Measurements from ENCODE around the gene FHOD3. TPM values are rescaled to one million over a fixed set of nuclear protein-coding genes. Genes with fewer than 3 reads are reported as not detected.

The FHOD3 gene
- total and polyA plus RNA-seq, 2 of the 4 experiments (the other 2 are of a cell fraction): 14.6 to 16.0 TPM

- ChIA-PET POLR2A (ENCODE audit: unreplicated experiment) (no interaction called here), CTCF (no interaction called here)
- BruUV-seq (replicated peaks): no TSS peak
- Histone ChIP-seq H3K4ac (ENCODE audit: low read depth, low read length) (no peak overlapping the region), H4K8ac (ENCODE audit: low read depth in 2 of 2, low read length in 2 of 2) (no peak overlapping the region), H2BK20ac (ENCODE audit: low read depth, low read length) (no peak overlapping the region), H2BK5ac (ENCODE audit: low read depth, low read length, poor library complexity, severe bottlenecking) (no peak overlapping the region), H3K9ac (ENCODE audit: low read depth, low read length) (no peak overlapping the region), H2AFZ (replicated peaks; ENCODE audit: low read length, poor library complexity) (no peak overlapping the region), H3K27ac (ENCODE audit: insufficient read depth, low read length) (no peak overlapping the region), H3K14ac (replicated peaks; ENCODE audit: low read depth, low read length) (no peak overlapping the region), H2BK15ac (ENCODE audit: low read depth, low read length) (no peak overlapping the region), H3K4me1 (ENCODE audit: control insufficient read depth, insufficient read depth, low read length) (no peaks in the 10 kb centered on the region), H2BK120ac (ENCODE audit: low read depth, low read length) (no peak overlapping the region), H3K9me1 (ENCODE audit: insufficient read depth, low read length) (no peaks in the 10 kb centered on the region; the same call in 1 of the 2 replicates), H3K27me3 (ENCODE audit: control insufficient read depth, insufficient read depth, low read length) (no peaks in the 10 kb centered on the region), H3K9me3 (ENCODE audit: control insufficient read depth, insufficient read depth, low read length) (no peaks in the 10 kb centered on the region), H3K18ac (ENCODE audit: low read depth, low read length) (no peak overlapping the region), H4K5ac (ENCODE audit: low read depth, low read length) (no peak overlapping the region), H2AK5ac (ENCODE audit: low read depth, low read length) (no peak overlapping the region), H3K79me1 (ENCODE audit: low read depth in 1 of 2, low read length in 2 of 2) (no peaks in the 10 kb centered on the region; a peak in 1 of 4 replicates), H3K23ac (ENCODE audit: low read depth, low read length) (no peak overlapping the region), H4K91ac (ENCODE audit: insufficient read depth, low read depth, low read length) (no peak overlapping the region), H3K56ac (ENCODE audit: extremely low read depth, insufficient read depth, low read length) (no peak overlapping the region), H3K4me3 (ENCODE audit: insufficient read depth, low read depth, low read length) (no peak overlapping the region), H2AK9ac (replicated peaks; ENCODE audit: low read depth, low read length, poor library complexity) (no peak overlapping the region), H3K36me3 (ENCODE audit: control insufficient read depth, insufficient read depth, low read length) (no peaks in the 10 kb centered on the region), H3K4me2 (ENCODE audit: low read depth, low read length) (no peak overlapping the region), H4K20me1 (ENCODE audit: insufficient read depth, low read length) (no peaks in the 10 kb centered on the region)
- no peak for ATAC-seq (ENCODE audit: low read depth)
- no peak for DNase-seq
- in situ Hi-C loops (cut with MboI; ENCODE audit: low sequenced_read_pairs) (no loop called here), intact Hi-C loops (cut with micrococcal nuclease) (no loop called here), dilution Hi-C loops (cut with HindIII; ENCODE audit: low sequenced_read_pairs, unreplicated experiment) (no loop called here)
- 80% methylated on average over 1 of the region's 4 CpGs; no CpG with 5 or more reads in 1 of the 2 experiments for WGBS, 2 experiments (ENCODE audit: extremely low coverage in 2 of 2, insufficient read length in 1 of 2)
- no peak for TF ChIP-seq RCOR1 (IDR thresholded peaks at IDR 0.05; ENCODE audit: insufficient replicate concordance, low read length)
- no peak for TF ChIP-seq NFE2L2 (IDR thresholded peaks at IDR 0.05; ENCODE audit: low read depth, low read length)
Measured at GRCh38 chr18:36476433-36476832, 178.9 kb downstream of the FHOD3 start.

All from IMR-90 (cell line).